Measurements from ENCODE around the gene GNA12. TPM values are rescaled to one million over a fixed set of nuclear protein-coding genes. Genes with fewer than 3 reads are reported as not detected.

Gene GNA12
- polyA plus RNA-seq, 1 of the 3 experiments (the other 2 are of a cell fraction): 64.8 TPM

- DNase-seq: no peak
- peak overlapping the region; percentile 30; the same call in 1 of the 2 replicates for H3K4me2 ChIP-seq
- POLR2A ChIA-PET: no interaction called here
Measured at GRCh38 chr7:2820508-2820934, 23.6 kb downstream of the GNA12 start.

More at GRCh38 chr7:2820508-2820934, 23.6 kb downstream of the GNA12 start:
- Histone ChIP-seq H3K9ac (peak overlapping the region; percentile 3; the same call in 1 of the 2 replicates), H3K9me3 (no peaks in the 10 kb centered on the region), H4K20me1 (ENCODE audit: insufficient read depth) (peaks cover 9% of the 10 kb centered on the region), H3K27ac (ENCODE audit: low read depth in 2 of 2, low read length in 1 of 2) (peak overlapping the region in 1 of 2 experiments; percentile 78; a peak in 2 of 4 replicates), H3K4me1 (ENCODE audit: control insufficient read depth in 1 of 2, insufficient read depth in 2 of 2, low read depth in 1 of 2, low read length in 1 of 2) (peaks cover 15 to 27% of the 10 kb centered on the region in 2 experiments; a peak in 3 of 4 replicates), H3F3A (replicated peaks; ENCODE audit: insufficient read depth) (peaks cover 41% of the 10 kb centered on the region), H3K4me3 (ENCODE audit: low read depth in 2 of 2, low read length in 1 of 2) (no peak overlapping the region), H3K36me3 (replicated peaks in 1 of 2; ENCODE audit: control insufficient read depth in 1 of 2, insufficient read depth in 2 of 2, low read length in 1 of 2) (no peaks in the 10 kb centered on the region), H3K79me2 (ENCODE audit: insufficient read depth) (peaks cover 90% of the 10 kb centered on the region), H3K9me2 (no peaks in the 10 kb centered on the region), H3K27me3 (ENCODE audit: insufficient read depth) (no peaks in the 10 kb centered on the region), H2AFZ (ENCODE audit: low read depth) (no peak overlapping the region)
- 65% methylated on average over 4 of the region's 4 CpGs for WGBS (ENCODE audit: low lambda C conversion rate)
- CTCF ChIA-PET: interaction anchor here (0.8 to 3.9 kb wide), 7 partner anchors 12 to 150 kb away, joined by 3 to 12 read pairs (median 4); no protein-coding TSS in a partner anchor
- TF ChIP-seq SMC3 (IDR thresholded peaks at IDR 0.05; ENCODE audit: low read depth, low read length) (no peak), TCF12 (IDR thresholded peaks at IDR 0.05) (peak; percentile 66), MEF2A (IDR thresholded peaks at IDR 0.05; ENCODE audit: borderline replicate concordance, low read depth) (0 out of 2 replicates have a peak, but pooled peaks have one; percentile 33), TEAD4 (IDR thresholded peaks at IDR 0.05; ENCODE audit: borderline replicate concordance, insufficient read depth) (peak; percentile 55; the same call in 1 of the 2 replicates), PBX3 (IDR thresholded peaks at IDR 0.05) (peak; percentile 26; the same call in 1 of the 2 replicates), JUND (IDR thresholded peaks at IDR 0.05) (peak; percentile 55), ELF1 (IDR thresholded peaks at IDR 0.05) (no peak), NRF1 (IDR thresholded peaks at IDR 0.05; ENCODE audit: low read depth, low read length) (no peak), RCOR1 (IDR thresholded peaks at IDR 0.05; ENCODE audit: low read length) (no peak), SIN3A (IDR thresholded peaks at IDR 0.05; ENCODE audit: borderline replicate concordance, low read depth, low read length) (no peak; the same call in 1 of the 2 replicates), NFIC (IDR thresholded peaks at IDR 0.05; ENCODE audit: borderline replicate concordance) (peak; percentile 74; the same call in 1 of the 2 replicates), ZBTB33 (IDR thresholded peaks at IDR 0.05; ENCODE audit: borderline replicate concordance, low read depth) (no peak), EP300 (IDR thresholded peaks at IDR 0.05; ENCODE audit: borderline replicate concordance in 1 of 2, low read depth in 1 of 2, low read length in 1 of 2) (peak in 1 of 2 experiments; percentile 67; a peak in 1 of 4 replicates), RXRA (IDR thresholded peaks at IDR 0.05; ENCODE audit: borderline replicate concordance, low read depth) (0 out of 2 replicates have a peak, but pooled peaks have one; percentile 25), MAX (IDR thresholded peaks at IDR 0.05; ENCODE audit: low read depth) (peak; percentile 32; the same call in 1 of the 2 replicates), POLR2AphosphoS5 (IDR thresholded peaks at IDR 0.05; ENCODE audit: low read depth, low read length) (peak; percentile 35; the same call in 1 of the 2 replicates), CTCF (IDR thresholded peaks at IDR 0.05) (no peak), FOXJ3 (CRISPR knock-in tag; IDR thresholded peaks at IDR 0.05) (no peak), MXI1 (IDR thresholded peaks at IDR 0.05; ENCODE audit: low read depth, low read length) (no peak), USF2 (IDR thresholded peaks at IDR 0.05; ENCODE audit: borderline replicate concordance, low read depth, low read length) (no peak), RFX5 (IDR thresholded peaks at IDR 0.05; ENCODE audit: low read length) (no peak), EZH2phosphoT487 (IDR thresholded peaks at IDR 0.05; ENCODE audit: borderline replicate concordance, low read depth) (no peak), FOSL2 (IDR thresholded peaks at IDR 0.05; ENCODE audit: borderline replicate concordance, low read depth) (peak; percentile 70), YY1 (IDR thresholded peaks at IDR 0.05; ENCODE audit: low read depth) (no peak)
